Astrocyte of the cerebellum (primary cell): ENCODE results near the gene TAF15.
A peak's percentile ranks its signal among the peaks of the same experiment; 100 is the strongest.

ENCODE experiments used
- DNase-seq: peaks from one replicate; pipeline ENCODE4 v3.0.0-alpha.2; 2011; ENCODE audit warnings: low read depth
- H3K4me3 ChIP-seq: 2 replicates; pipeline ENCODE4 v1.5.1; 2011; ENCODE audit warnings: mild to moderate bottlenecking, low read depth, low read length, moderate library complexity
- CTCF ChIP-seq: IDR thresholded peaks from 2 replicates; pipeline ENCODE4 v1.5.1; 2012; ENCODE audit warnings: low read length, low read depth, moderate library complexity, mild to moderate bottlenecking; ENCODE audit errors: missing control alignments
- in situ Hi-C: cut with HindIII; loops from 2 replicates; pipeline ENCODE4 v1.10.0; 2017; ENCODE audit warnings: low sequenced_read_pairs

The TAF15 gene

GRCh38 chr17:35889241-35889640, 80.0 kb downstream of the TAF15 start:
- in situ Hi-C loops = no loop called here
- DNase-seq = no peak

GRCh38 chr17:35889818-35890773, 80.8 kb downstream of the TAF15 start:
- peak; percentile 32 for DNase-seq
- TF ChIP-seq CTCF = no peak
- no peak overlapping the region for H3K4me3 ChIP-seq
- in situ Hi-C loops = no loop called here

More at GRCh38 chr17:35889241-35889640, 80.0 kb downstream of the TAF15 start:
- TF ChIP-seq CTCF = no peak
- no peak overlapping the region for H3K4me3 ChIP-seq

- in situ Hi-C loops = no loop called here
- DNase-seq = no peak
- no peak for TF ChIP-seq CTCF
- no peak overlapping the region for H3K4me3 ChIP-seq
Observed at GRCh38 chr17:35890774-35891155, 81.5 kb downstream of the TAF15 start.

- DNase-seq = no peak
- TF ChIP-seq CTCF = no peak
- no peak overlapping the region for H3K4me3 ChIP-seq
- in situ Hi-C loops = no loop called here
Observed at GRCh38 chr17:35891269-35891668, 82.0 kb downstream of the TAF15 start.

- no peak for DNase-seq
- no peak overlapping the region for H3K4me3 ChIP-seq
- in situ Hi-C loops = no loop called here
- no peak for TF ChIP-seq CTCF
Observed at GRCh38 chr17:35892091-35893035, 83.1 kb downstream of the TAF15 start.

- in situ Hi-C loops = no loop called here
- no peak for TF ChIP-seq CTCF
- DNase-seq = no peak
- H3K4me3 ChIP-seq = no peak overlapping the region
Observed at GRCh38 chr17:35893751-35894150, 84.5 kb downstream of the TAF15 start.
